GM21576 (cell line): Measurements from ENCODE around the gene CCR7.
"Not testable (repeated sequence)": the region's sequence is repeated elsewhere in the genome, so short reads cannot be mapped to it uniquely, and the experiment has no call there.

Experiments
- ATAC-seq: cut with Tn5 transposase; IDR thresholded peaks from one replicate; pipeline ENCODE4 v1.9.1; 2021; ENCODE audit warnings: mild to moderate bottlenecking, moderate library complexity; ENCODE audit not compliant: unreplicated experiment

Gene CCR7

DNA sequence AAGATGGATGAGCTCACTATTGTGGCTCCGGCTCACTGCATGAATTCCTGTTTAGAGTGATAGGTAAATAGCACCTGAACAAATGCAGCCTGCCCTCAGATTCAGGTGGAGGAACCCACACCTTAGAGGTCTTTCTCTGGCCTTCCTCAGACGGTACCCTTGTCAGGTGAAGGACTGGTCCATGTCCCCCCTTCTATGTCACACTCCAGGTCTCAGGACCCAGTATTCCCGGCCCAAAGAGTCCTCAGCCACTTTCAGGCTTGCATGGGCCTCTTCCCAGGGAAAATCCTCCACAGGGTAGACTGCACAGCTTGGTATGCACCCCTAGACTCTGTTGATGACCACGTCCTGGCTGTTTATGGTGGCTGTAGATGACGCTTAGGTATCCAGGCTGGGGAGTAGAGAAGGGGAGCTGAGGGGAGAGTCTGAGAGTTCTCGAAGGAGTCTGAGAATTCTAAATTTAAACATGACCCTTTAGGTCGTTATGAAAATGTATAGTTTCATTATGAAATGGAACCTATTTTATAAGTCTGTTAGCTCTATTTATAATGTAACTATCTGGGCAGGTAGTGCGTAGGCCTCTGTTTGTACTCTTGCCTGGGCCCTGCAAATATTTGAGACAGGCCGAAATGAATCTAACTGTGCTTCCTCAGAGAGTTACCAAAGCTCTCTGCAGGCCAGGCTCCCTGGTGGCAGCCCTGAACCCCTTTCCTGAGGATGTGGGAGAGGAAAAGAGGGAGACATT lies 32.5 kb upstream of the CCR7 start:
- ATAC-seq = no peak

DNA sequence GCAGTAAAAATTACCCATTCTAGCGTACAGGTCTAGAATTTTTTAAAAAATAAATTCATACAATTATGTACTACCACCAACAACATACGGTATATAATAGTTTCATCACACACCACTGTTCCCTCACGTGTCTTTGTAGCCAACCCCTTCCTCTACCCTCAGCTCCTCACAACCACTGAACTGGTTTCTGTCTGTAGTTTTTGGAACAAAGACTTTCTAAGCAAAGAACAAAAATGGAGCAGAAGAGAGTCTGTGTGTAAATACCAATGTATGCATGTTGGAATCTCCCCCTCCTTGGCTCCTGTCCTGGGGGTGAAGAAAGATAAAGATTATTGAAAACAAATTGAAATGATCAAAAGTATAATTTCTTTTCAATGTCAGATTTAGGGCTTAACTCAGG lies 31.9 kb upstream of the CCR7 start:
- no peak for ATAC-seq

DNA sequence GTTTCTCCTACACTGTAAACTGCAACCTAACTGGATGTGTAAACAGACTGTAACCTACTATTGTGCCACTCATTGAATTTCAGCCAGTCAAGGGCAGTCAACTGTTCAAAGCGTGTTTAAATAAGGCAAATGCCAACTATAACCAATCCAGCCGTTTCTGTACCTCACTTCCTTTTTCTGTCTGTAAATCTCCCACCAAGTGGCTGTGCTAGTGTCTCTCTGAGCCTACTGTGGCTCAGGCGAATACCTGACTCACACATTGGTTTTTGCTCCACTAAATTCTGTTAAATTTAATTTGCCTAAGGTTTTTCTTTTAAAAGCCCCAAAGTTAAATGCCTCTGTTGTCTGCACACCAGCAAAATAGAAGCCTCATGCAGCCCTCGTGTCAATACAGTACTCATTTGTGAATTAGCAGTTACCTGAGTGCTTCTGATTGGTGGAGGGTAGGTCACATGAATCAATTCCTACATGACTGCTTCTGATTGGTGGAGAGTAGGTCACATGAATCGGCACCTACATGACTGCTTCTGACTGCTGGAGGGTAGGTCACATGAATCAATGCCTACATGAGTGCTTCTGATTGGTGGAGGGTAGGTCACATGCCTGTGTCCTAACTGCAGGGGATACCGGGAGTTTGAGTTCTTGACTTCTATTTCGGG lies 31.1 kb upstream of the CCR7 start:
- ATAC-seq = no peak

DNA sequence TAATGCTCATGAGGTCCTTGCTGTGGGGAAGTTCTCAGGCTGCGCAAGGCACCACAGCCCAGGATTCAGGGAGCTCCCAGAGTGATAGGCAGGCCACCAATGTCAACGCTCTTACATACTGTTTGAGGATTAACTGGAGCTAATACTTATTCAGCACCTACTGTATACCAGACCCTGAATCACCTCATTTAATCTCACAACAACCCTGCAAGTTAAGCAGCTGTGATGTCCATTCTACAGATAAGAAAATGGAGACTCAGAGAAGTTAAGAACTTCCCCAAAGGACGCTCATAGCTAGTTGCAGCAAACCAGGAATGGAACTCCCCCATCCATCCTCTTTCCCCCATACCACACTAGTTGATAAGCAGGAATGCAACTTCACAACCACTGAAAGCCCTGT lies 25.5 kb upstream of the CCR7 start:
- no peak for ATAC-seq

DNA sequence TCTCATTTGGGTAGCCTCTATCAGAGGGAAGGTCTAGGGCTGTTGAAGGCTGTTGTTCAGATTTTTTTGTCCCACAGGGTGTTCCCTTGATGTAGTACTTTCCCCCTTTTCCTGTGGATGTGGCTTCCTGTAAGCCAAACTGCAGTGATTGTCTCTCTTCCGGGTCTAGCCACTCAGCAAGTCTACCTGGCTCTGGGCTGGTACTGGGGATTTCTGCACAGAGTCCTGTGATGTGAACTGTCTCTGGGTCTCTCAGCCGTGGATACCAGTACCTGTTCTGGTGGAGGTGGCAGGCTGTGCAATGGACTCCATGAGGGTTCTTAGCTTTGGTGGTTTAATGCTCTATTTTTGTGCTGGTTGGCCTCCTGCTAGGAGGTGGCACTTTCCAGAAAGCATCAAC lies 23.3 kb upstream of the CCR7 start:
- ATAC-seq = no peak

DNA sequence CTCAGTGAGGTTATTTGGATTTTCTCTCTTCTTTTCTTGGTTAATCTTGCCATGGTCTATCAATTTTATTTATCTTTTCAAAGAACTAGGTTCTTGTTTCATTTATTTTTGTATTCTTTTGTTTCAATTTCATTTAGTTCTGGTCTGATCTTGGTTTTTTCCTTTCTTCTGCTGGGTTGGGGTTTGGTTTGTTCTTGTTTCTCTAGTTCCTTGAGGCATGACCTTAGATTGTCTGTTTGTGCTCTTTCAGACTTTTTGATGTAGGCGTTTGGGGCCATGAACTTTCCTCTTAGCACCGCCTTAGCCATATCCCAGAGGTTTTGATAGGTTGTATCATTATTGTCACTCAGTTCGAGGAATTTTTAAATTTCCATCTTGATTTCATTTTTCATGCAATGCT lies 21.0 kb upstream of the CCR7 start:
- ATAC-seq = not testable (repeated sequence)

DNA sequence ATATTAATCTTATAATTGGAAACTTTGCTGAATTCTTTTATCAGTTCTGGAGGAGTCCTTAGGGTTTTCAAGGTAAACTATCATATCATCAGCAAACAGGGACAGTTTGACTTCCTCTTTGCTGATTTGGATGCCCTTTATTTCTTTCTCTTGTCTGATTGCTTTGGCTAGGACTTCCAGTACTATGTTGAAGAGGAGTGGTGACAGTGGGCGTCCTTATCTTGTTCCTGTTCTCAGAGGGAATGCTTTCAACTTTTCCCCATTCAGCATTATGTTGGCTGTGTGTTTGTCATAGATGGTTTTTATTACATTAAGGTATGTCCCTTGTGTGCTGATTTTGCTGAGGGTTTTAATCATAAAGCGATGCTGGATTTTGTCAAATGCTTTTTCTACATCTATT lies 19.7 kb upstream of the CCR7 start:
- not testable (repeated sequence) for ATAC-seq

DNA sequence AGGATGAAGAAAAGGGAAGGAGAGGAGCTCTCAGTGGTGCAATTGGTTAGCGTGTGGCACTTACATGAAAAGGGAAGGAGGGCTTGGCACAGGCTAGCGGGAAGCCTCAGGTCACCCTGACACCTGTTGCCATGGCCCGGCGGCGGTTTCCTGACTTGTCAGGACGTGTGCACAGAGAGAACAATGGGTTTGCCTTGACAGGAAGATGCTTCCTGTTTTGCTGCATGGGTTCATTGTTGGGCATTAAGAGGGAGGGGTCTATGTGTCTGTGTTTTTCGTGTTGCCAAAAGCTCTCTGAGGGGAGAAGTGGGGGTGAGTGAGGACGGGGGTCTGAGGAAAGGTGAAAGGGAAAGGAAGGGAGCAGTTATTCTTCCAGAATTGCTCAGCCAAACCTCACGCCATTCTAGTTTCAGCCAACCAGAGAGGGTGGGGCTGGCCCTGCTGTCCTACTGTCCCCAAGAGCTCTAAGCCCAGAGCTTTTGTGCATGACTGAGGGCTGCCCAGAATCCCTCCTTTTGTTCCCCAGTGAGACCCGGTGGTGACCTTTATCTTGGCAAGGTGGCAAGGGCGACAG lies 17.1 kb upstream of the CCR7 start:
- ATAC-seq = peak; percentile 89

DNA sequence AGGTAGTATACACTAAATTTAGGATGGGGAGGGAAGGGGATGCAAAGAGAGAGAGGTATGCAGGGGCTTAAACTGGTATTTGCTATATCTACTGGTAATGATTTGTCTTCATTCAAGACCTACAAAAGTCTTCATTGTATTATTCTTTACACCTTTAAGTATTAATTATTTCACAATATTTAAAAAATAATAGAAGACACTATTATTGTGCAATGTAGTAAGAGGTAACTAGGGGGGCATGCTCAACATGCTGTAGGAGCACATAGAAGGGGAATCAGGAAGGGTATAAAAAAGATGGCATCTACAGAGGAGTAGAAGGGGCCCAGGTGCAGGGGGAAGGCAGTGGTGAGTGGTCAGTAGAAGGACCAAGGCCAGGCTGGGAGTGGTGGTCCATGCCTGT lies 14.9 kb upstream of the CCR7 start:
- ATAC-seq = no peak

DNA sequence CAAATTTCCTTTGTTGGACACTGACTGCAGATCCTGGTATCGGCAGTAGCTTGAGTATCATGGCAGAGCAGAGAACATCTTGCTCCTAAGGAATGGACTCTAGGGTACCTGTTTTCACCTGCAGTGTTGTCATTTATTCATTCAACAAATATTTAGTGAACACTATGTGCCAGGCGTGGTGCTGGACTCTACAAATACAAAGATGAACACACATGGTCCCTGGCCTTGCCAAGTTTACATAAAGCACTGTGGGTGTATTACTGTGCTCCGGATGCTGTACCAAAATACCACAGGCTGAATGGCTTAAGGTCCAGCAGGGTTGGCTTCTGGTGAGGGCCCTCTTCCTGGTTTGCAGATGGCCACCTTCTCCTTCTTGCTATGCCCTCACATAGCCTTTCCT lies 14.2 kb upstream of the CCR7 start:
- ATAC-seq = no peak

DNA sequence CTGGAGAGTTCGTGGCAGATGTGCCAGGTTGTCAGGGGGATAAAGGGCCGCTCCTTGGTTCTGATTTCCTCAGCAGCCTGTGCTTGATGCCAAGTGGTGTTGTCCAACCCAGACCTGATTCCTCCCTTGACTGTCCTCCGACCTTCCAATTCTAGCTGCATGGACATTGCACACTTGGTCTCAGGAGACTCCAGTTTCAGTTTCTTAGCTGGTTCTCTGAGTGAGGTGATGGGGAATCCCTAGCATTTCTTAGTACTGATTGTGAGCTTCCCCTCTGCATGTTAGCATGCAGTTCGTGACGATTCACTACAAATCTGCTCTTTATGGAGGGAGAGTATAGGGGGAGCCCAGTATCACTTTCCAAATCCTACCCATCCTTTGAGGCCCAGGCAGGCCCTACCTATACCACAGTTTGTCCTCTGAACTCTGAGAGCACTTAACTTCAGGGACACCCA lies 12.4 kb upstream of the CCR7 start:
- ATAC-seq = no peak

DNA sequence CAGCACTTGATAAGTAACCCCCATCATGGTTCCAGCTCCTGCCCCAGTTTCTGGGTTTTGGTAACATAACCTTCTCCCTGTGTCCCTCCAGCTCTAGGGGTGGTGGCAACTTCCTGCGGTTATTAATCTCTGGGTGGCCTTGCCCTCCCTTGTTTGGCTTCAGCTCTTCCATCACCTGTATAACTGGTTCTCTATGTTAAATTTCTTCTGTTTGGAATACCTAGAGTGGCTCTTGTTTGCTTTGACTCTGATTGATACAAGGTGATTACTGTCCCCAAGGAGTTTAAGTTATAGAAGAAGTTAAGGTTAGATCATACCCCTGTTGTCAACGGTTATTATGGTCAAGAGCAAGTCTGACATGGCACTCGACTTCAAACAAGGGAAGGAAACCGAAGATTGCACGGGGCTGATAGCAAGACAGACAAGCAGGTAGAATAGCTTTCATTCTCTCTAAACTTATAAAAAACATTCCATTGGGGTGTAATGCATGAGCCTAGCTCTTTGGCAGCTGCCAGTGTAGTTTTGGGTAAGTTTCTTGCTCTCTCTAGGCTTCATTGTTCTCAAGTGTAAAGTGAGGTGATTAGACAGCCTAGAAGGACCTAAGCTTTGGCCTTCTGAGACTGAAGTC lies 11.0 kb upstream of the CCR7 start:
- ATAC-seq = no peak

DNA sequence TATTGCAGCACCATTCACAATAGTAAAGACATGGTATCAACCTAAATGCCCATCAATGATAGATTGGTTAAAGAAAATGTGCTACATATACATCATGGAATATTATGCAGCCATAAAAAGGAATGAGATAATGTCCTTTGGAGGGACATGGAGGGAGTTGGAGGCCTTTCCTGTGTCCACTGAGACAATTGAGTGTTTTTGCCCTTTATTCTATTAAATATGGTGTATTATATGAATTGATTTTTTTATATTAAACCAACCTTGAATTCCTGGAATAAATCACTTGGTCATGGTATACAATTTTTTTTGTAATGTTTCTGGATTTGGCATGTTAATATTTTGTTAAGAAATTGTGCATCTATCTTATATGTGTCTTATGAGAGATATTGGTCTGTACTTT lies 9.0 kb upstream of the CCR7 start:
- no peak for ATAC-seq

DNA sequence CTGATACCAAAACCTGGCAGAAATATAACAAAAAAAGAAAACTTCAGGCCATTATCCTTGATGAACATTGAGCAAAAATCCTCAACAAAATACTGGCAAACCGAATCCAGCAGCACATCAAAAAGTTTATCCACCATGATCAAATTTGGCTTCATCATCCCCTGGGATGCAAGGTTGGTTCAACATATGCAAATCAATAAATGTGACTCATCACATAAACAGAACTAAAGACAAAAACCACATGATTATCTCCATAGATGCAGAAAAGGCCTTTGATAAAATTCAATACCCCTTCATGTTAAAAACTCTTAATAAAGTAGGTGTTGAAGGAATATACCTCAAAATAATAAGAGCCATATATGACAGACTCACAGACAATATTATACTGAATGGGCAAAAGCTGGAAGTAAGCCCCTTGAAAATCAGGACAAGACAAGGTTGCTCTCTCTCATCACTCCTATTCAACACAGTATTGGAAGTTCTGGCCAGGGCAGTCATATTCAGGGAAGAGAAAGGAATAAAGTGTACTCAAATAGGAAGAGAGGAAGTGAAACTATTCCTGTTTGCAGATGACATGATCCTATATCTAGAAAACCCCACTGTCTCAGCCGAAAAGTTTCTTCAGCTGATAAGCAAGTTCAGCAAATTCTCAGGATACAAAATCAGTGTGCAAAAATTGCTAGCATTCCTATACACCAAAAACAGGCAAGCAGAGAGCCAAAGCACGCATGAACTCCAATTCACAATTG lies 7.1 kb upstream of the CCR7 start:
- not testable (repeated sequence) for ATAC-seq

DNA sequence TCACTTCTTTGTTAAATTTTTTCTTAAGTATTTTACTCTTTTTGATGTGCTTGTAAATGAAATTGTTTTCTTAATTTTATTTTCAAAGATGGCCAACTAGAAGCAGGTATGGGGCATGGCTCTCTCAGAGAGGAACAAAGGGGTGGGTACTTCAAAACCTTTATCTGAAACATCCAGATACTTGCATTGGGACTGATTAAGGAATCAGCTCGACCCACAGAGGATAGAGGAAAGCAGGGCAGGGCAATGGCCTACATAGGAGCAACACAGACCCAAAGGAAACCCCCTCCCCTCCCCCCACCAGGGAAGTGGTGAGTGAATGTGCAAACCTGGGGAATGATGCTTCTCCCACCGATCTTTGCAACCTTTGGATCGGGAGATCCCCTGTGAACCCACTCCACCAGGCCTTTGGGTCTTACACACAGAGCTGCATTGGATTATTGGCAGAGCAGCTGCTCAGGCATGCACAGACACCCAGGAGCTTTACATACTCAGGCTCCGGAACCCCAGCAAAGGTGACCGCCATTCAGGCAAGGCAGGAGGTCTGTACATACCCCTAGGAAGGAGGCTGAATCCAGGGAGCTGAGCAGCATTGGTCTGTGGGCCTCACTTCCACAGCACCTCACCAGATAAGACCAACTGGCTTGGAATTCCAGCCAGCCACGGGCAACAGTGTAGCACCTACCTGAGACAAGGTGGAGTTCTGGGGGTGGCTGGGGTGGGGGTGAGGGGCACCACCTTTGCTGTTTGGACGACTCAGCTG lies 3.0 kb upstream of the CCR7 start:
- no peak for ATAC-seq

DNA sequence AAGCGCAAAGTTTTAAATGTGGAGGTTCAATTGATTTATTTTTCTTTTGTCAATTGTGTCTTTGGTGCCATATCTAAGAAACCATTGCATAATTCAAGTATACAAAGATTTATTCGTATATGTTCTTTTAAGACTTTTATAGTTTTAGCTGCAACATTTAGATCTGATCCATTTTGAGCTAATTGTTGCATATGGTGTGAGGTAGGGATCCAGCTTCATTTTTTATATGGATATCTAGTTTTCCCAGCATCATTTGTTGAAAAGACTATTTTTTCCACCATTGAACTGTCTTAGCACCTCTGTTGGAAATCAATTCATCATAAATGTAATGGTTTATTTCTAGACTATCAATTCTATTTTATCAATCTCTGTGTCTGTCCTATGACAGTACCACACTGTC lies 2.1 kb upstream of the CCR7 start:
- no peak for ATAC-seq

DNA sequence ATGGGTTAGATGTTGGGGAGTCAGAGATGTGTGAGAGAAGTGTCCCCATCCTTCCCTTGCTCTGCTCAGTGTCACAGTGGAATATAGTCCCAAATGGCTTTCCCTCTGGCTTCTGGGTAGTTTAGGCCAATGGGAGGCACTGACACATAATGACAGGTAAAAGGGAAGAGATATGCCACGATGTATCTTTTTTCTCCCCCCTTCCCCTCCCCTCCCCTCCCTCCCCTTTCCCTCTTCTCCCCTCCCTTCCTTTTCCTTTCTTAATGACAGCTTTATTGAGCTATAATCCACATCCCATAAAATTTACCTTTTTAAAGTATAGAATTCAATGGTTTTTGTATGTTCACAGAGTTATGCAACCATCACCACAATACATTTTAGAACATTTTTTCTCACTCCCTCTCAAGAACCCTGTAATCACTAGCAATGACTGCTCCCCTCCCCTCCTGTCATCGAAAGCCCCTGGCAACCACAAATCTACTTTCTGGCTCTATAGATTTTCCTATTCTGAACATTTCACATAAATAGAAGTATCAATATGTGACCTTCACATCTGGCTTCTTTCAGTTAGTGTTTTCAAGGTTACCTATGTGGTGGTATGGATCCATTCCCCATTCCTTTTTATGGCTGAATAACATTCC lies 617 bp upstream of the CCR7 start:
- no peak for ATAC-seq

DNA sequence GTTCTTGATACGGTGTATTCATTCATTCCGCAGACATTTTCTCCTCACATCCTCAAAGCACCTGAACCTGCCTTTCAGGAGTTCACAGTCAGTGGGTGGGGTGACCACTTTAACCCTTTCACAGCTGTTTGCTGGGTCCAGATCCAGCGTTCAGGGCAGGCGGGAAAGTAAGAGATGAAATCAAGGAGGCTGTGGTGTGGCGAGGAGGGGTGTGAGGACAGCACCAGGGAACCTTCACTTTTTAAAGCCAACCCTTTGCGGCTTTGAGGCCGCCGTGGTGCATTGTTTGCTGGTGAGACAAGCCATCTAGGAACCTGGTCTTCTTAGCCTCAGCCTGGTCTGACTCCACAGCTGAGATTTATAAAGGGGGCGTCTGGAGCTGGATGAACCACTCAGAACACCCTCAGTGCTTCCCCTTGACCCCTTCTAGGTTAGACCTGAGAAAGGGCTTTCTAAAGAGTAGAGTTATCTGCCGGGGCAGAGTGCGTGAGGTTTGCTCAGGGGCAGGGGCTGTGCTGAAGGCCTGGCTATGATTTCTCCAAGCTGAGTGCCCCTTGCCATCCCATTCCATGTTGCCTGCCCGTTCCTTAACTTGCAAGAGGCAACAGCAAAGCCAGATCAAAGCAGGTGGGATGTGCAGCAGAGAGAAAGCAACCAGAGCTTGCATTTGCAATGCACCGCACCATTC lies 933 bp downstream of the CCR7 start:
- ATAC-seq = no peak
